ENCODE data around the gene SLC2A8. TPM values are rescaled to one million over a fixed set of nuclear protein-coding genes. Genes with fewer than 3 reads are reported as not detected.

SLC2A8 gene
- total RNA-seq, 1 donor from 2014 or later = 30.6 TPM

- H3K27ac Mint-ChIP-seq (ENCODE audit: unreplicated experiment) = no peak overlapping the region
These were observed 60.4 kb downstream of the SLC2A8 start for GRCh38 chr9:127457191-127457878.

More at GRCh38 chr9:127457191-127457878, 60.4 kb downstream of the SLC2A8 start:
- Mint-ChIP-seq H3K4me1 (ENCODE audit: low read depth, unreplicated experiment) (no peaks in the 10 kb centered on the region), H3K36me3 (ENCODE audit: unreplicated experiment) (peaks cover 9% of the 10 kb centered on the region), H3K9me3 (ENCODE audit: unreplicated experiment) (peaks cover 8% of the 10 kb centered on the region), H3K27me3 (ENCODE audit: unreplicated experiment) (peaks cover 8% of the 10 kb centered on the region), H3K4me3 (ENCODE audit: unreplicated experiment) (no peak overlapping the region)
- TF ChIP-seq CTCF (IDR thresholded peaks at IDR 0.05; ENCODE audit: partially characterized antibody, unreplicated experiment) = no peak
- DNase-seq = no peak

Other genes starting within 250 kb of the SLC2A8 start
- gene GARNL3, start 132.4 kb upstream of the SLC2A8 start, total RNA-seq (ENCODE audit: unreplicated experiment) = 14.7 TPM
- 10.0 TPM for gene ZNF79, start 27.2 kb downstream of the SLC2A8 start, total RNA-seq (ENCODE audit: unreplicated experiment)
- gene RPL12, start 54.2 kb downstream of the SLC2A8 start, total RNA-seq (ENCODE audit: unreplicated experiment) = 475 TPM
- gene LRSAM1, start 54.3 kb downstream of the SLC2A8 start, total RNA-seq (ENCODE audit: unreplicated experiment) = 38.0 TPM
- 402 TPM for gene STXBP1, start 215.1 kb downstream of the SLC2A8 start, total RNA-seq (ENCODE audit: unreplicated experiment)